AG04450 (cell line): ENCODE results near the gene MYO10. TPM values are rescaled to one million over a fixed set of nuclear protein-coding genes. Genes with fewer than 3 reads are reported as not detected.
A peak's percentile ranks its signal among the peaks of the same experiment; 100 is the strongest.

Experiments
- CTCF ChIA-PET: fragments of 300-600, 350-600 bp; formaldehyde crosslinking; extraction: SDS; loops from one replicate; lab custom pipeline; 2022; ENCODE audit warnings: antibody characterized with exemption, inconsistent platforms; lab: Charles Lee
- POLR2A ChIA-PET: fragments of 350-600 bp; formaldehyde crosslinking; extraction: SDS; loops from one replicate; lab custom pipeline; 2021; ENCODE audit warnings: antibody characterized with exemption, inconsistent platforms; lab: Yijun Ruan, JAX
- DNase-seq: peaks from one replicate; pipeline ENCODE4 v3.0.0-alpha.2; 2011; ENCODE audit warnings: low read depth, low spot score
- H3K27ac ChIP-seq: one replicate; pipeline ENCODE4 v1.5.1; 2012; ENCODE audit warnings: low read depth, low read length, control low read depth
- H3K27me3 ChIP-seq: one replicate; pipeline ENCODE4 v1.6.0; 2012; ENCODE audit warnings: low read length; ENCODE audit not compliant: control insufficient read depth, insufficient read depth
- H3K4me3 ChIP-seq: 2 replicates; pipeline ENCODE4 v1.5.1; 2011; ENCODE audit warnings: mild to moderate bottlenecking, low read depth, low read length, control low read depth
- H3K9me3 ChIP-seq: 2 replicates; pipeline ENCODE4 v1.5.1; 2012; ENCODE audit warnings: low read length; ENCODE audit not compliant: control insufficient read depth, insufficient read depth
- polyA plus RNA-seq: library from polyadenylated mRNA; depleted of rRNA; stranded (reverse); fragments of >200 nt; gene quantifications from 2 replicates; pipeline ENCODE4 v1.2.3, GENCODE V29; 2011
- TF ChIP-seq, protein P1 (sequence below): IDR thresholded peaks from 2 replicates; pipeline ENCODE4 v1.5.1; 2011; ENCODE audit warnings: low read depth, low read length, control low read depth, inconsistent platforms

MYO10 gene
- polyA plus RNA-seq, 1 experiment: 37.0 TPM

DNA sequence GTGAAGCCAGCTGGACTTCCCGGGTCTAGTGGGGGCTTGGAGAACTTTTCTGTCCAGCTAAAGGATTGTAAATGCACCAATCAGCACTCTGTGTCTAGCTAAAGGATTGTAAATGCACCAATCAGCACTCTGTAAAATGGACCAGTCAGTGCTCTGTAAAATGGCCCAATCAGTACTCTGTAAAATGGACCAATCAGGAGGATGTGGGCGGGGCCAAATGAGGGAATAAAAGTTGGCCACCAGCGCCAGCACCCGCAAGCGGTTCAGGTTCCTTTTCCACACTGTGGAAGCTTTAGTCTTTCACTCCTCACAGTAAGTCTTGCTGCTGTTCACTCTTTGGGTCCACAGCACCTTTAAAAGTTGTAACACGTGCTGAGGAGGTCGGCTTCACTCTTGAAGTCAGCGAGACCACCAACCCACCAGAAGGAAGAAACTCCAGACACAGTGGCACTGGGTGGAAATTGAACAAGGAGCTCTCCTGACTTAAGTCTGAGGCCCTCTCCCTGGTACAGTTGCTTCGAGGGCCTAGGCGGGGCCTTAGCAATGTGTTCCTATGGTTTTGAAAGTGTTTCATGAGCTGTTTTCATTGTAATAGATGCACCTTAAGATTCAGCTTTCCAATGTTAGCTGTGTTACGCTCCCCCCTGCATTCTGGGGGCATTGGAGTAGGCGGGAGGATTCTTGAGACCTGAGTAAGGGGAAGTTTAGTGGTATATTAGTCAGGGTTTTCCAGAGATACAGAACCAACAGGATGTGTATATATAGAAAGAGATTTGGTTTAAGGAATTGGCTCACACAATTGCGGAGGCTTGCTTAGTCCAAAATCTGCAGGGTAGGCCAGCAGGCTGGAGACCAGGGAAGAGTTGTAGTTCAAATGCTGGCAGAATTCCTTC lies 21.5 kb upstream of the MYO10 start:
- TF ChIP-seq, protein P1, sequence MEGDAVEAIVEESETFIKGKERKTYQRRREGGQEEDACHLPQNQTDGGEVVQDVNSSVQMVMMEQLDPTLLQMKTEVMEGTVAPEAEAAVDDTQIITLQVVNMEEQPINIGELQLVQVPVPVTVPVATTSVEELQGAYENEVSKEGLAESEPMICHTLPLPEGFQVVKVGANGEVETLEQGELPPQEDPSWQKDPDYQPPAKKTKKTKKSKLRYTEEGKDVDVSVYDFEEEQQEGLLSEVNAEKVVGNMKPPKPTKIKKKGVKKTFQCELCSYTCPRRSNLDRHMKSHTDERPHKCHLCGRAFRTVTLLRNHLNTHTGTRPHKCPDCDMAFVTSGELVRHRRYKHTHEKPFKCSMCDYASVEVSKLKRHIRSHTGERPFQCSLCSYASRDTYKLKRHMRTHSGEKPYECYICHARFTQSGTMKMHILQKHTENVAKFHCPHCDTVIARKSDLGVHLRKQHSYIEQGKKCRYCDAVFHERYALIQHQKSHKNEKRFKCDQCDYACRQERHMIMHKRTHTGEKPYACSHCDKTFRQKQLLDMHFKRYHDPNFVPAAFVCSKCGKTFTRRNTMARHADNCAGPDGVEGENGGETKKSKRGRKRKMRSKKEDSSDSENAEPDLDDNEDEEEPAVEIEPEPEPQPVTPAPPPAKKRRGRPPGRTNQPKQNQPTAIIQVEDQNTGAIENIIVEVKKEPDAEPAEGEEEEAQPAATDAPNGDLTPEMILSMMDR: no peak
- Histone ChIP-seq H3K4me3 (no peak overlapping the region), H3K9me3 (peaks cover 4% of the 10 kb centered on the region; the same call in 1 of the 2 replicates), H3K27ac (peak overlapping the region; percentile 94), H3K27me3 (no peaks in the 10 kb centered on the region)
- POLR2A ChIA-PET: interaction anchor here (0.5 to 0.6 kb wide), 3 partner anchors 8 to 285 kb away, joined by 3 to 6 read pairs (median 3); no protein-coding TSS in a partner anchor
- CTCF ChIA-PET: no interaction called here
- peak; percentile 88 for DNase-seq

DNA sequence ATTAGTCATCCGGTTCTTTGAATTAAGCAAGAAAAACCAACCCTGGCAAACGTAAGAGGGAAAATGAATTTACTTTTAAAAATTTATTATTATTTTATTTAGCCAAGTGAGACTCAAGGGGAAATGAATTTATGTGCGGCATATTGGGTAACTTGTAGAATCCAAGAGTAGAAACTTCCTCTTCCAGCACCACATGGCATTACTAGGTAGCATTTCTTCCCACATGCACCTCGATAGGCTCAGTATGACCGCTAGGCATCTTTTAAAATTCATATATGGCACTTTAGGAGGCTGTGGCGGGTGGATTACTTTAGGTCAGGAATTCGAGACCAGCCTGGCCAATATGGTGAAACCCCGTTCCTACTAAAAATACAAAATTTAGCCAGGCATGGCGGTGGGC lies 17.6 kb upstream of the MYO10 start:
- CTCF ChIA-PET: no interaction called here
- no peak for DNase-seq
- TF ChIP-seq, protein P1: no peak
- POLR2A ChIA-PET: no interaction called here
- Histone ChIP-seq H3K27me3 (no peaks in the 10 kb centered on the region), H3K9me3 (peaks cover 4% of the 10 kb centered on the region; the same call in 1 of the 2 replicates), H3K4me3 (no peak overlapping the region), H3K27ac (no peak overlapping the region)

DNA sequence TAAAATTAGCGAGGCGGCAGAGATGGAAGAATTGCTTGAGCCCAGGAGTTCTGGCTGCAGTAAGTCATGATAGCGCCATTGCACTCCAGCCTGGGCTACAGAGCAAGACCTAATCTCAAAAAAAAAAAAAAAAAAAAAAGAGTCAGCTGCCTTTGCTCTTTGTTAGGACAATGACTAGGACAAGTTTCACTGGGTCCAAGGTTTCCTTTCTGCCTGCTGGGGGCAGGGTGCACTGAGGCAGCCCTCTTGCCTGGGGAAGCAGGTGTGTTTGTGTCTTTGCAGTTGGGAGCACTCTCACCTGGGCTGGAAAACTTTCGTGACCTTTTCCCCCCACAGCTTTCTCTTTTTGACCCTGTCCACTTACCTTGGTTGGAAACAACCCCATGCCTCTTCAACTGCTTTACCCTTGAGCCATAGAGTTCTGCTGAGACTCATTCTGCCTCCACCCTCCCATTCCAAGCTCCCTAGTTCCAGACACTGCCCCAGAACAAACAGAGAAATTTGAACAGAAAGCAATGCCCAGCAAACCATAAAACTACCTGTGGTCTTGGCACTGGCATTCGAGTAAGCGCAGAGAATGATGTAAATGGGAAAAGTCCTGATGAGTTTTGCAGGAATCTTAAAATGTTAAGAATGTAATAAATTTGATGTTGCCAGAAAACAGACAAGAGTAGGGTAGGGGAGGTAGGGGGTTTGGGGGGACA lies 17.0 kb upstream of the MYO10 start:
- DNase-seq: no peak
- Histone ChIP-seq H3K9me3 (peaks cover 4% of the 10 kb centered on the region; the same call in 1 of the 2 replicates), H3K27ac (no peak overlapping the region), H3K4me3 (no peak overlapping the region), H3K27me3 (no peaks in the 10 kb centered on the region)
- CTCF ChIA-PET: no interaction called here
- POLR2A ChIA-PET: no interaction called here
- TF ChIP-seq, protein P1: no peak

DNA sequence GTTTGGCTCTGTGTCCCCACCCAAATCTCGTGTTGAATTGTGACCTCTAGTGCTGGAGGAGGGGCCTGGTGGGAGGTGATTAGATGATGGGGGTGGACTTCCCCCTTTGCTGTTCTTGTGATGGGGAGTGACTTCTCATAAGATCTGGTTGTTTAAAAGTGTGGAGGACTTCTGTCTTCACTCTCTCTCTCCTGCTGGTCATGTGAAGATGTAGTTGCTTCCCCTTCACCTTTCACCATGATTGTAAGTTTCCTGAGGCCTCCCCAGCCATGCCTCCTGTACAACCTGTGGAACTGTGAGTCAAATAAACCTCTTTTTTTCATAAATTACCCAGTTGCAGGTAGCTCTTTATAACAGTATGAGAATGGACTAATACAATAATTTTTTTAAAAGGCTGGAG lies 10.6 kb upstream of the MYO10 start:
- Histone ChIP-seq H3K27me3 (no peaks in the 10 kb centered on the region), H3K9me3 (peaks cover 12% of the 10 kb centered on the region; the same call in 1 of the 2 replicates), H3K27ac (no peak overlapping the region), H3K4me3 (no peak overlapping the region)
- DNase-seq: no peak
- TF ChIP-seq, protein P1: no peak
- ChIA-PET CTCF (no interaction called here), POLR2A (no interaction called here)
